ENCODE measurements around the gene ZNF136. TPM values are rescaled to one million over a fixed set of nuclear protein-coding genes. Genes with fewer than 3 reads are reported as not detected.

Gene ZNF136
- total and polyA plus RNA-seq, 2 donors from 2014 or later, result 4.6 to 14.4 TPM

- no peaks in the 10 kb centered on the region for H3K27me3 ChIP-seq (ENCODE audit: control insufficient read depth, insufficient read depth, low read length)
- FAIRE-seq (peak; percentile 32), DNase-seq (peak; percentile 95 to 97 (median 96))
- intact Hi-C loops (cut with DNase I), result no loop called here
- peaks cover 0 to 3% (median 1%) of the 10 kb centered on the region in 3 donors for H3K36me3 ChIP-seq (ENCODE audit: control insufficient read depth in 2 of 3, insufficient read depth in 3 of 3, low read length in 3 of 3)
- H3K9me3 ChIP-seq (ENCODE audit: control insufficient read depth in 2 of 3, insufficient read depth in 1 of 3, low read length in 3 of 3), result peaks cover 0 to 10% (median 1%) of the 10 kb centered on the region in 3 donors
- peak overlapping the region; percentile 74 to 84 (median 76) for H3K9ac ChIP-seq (ENCODE audit: low read length in 3 of 3)
- H3K4me3 ChIP-seq (ENCODE audit: low read length in 3 of 3), result peak overlapping the region; percentile 75 to 89 (median 86)
- TF ChIP-seq CTCF (IDR thresholded peaks at IDR 0.05; ENCODE audit: borderline replicate concordance, extremely low read depth, insufficient read depth), result no peak
- peaks cover 0 to 8% (median 0%) of the 10 kb centered on the region in 3 donors for H3K4me1 ChIP-seq (ENCODE audit: control insufficient read depth in 2 of 3, insufficient read depth in 2 of 3, low read depth in 1 of 3, low read length in 3 of 3)
- peak overlapping the region; percentile 83 to 88 for H3K27ac ChIP-seq (ENCODE audit: low read depth in 2 of 2, low read length in 2 of 2)
Observed at GRCh38 chr19:12194827-12195731, 32.2 kb downstream of the ZNF136 start.

- Histone ChIP-seq H3K9me3 (ENCODE audit: control insufficient read depth in 2 of 3, insufficient read depth in 1 of 3, low read length in 3 of 3) (peaks cover 0 to 7% (median 1%) of the 10 kb centered on the region in 3 donors), H3K9ac (ENCODE audit: low read length in 3 of 3) (no peak overlapping the region), H3K27ac (ENCODE audit: low read depth in 2 of 2, low read length in 2 of 2) (no peak overlapping the region), H3K27me3 (ENCODE audit: control insufficient read depth, insufficient read depth, low read length) (no peaks in the 10 kb centered on the region), H3K4me1 (ENCODE audit: control insufficient read depth in 2 of 3, insufficient read depth in 2 of 3, low read depth in 1 of 3, low read length in 3 of 3) (peaks cover 0 to 10% (median 0%) of the 10 kb centered on the region in 3 donors), H3K36me3 (ENCODE audit: control insufficient read depth in 2 of 3, insufficient read depth in 3 of 3, low read length in 3 of 3) (no peaks in the 10 kb centered on the region), H3K4me3 (ENCODE audit: low read length in 3 of 3) (no peak overlapping the region)
- intact Hi-C loops (cut with DNase I), result no loop called here
- no peak for TF ChIP-seq CTCF (IDR thresholded peaks at IDR 0.05; ENCODE audit: borderline replicate concordance, extremely low read depth, insufficient read depth)
- FAIRE-seq (no peak), DNase-seq (no peak)
Observed at GRCh38 chr19:12198136-12198535, 35.2 kb downstream of the ZNF136 start.

GRCh38 chr19:12199757-12200419 lies 37.0 kb downstream of the ZNF136 start:
- H3K36me3 ChIP-seq (ENCODE audit: control insufficient read depth in 2 of 3, insufficient read depth in 3 of 3, low read length in 3 of 3), result no peaks in the 10 kb centered on the region
- H3K27ac ChIP-seq (ENCODE audit: low read depth in 2 of 2, low read length in 2 of 2), result no peak overlapping the region
- no peak overlapping the region for H3K9ac ChIP-seq (ENCODE audit: low read length in 3 of 3)
- peak overlapping the region in 1 of 3 donors; percentile 11 for H3K4me3 ChIP-seq (ENCODE audit: low read length in 3 of 3)
- no peaks in the 10 kb centered on the region for H3K27me3 ChIP-seq (ENCODE audit: control insufficient read depth, insufficient read depth, low read length)
- no peak for TF ChIP-seq CTCF (IDR thresholded peaks at IDR 0.05; ENCODE audit: borderline replicate concordance, extremely low read depth, insufficient read depth)
- FAIRE-seq, result no peak
- H3K4me1 ChIP-seq (ENCODE audit: control insufficient read depth in 2 of 3, insufficient read depth in 2 of 3, low read depth in 1 of 3, low read length in 3 of 3), result peaks cover 0 to 4% (median 0%) of the 10 kb centered on the region in 3 donors
- intact Hi-C loops (cut with DNase I), result no loop called here
- H3K9me3 ChIP-seq (ENCODE audit: control insufficient read depth in 2 of 3, insufficient read depth in 1 of 3, low read length in 3 of 3), result peaks cover 0 to 7% (median 1%) of the 10 kb centered on the region in 3 donors
- DNase-seq, result peak in 2 of 5 donors; percentile 34 to 52
